GM18520 (cell line): ENCODE measurements around the gene TSC22D4.
"Not testable (repeated sequence)": the region's sequence is repeated elsewhere in the genome, so short reads cannot be mapped to it uniquely, and the experiment has no call there.

Source experiments
- ATAC-seq: cut with Tn5 transposase; IDR thresholded peaks from one replicate; pipeline ENCODE4 v1.9.1; 2021; ENCODE audit not compliant: unreplicated experiment

The TSC22D4 gene

GRCh38 chr7:100476101-100476780 is 2.8 kb downstream of the TSC22D4 start:
- ATAC-seq, result no peak

DNA sequence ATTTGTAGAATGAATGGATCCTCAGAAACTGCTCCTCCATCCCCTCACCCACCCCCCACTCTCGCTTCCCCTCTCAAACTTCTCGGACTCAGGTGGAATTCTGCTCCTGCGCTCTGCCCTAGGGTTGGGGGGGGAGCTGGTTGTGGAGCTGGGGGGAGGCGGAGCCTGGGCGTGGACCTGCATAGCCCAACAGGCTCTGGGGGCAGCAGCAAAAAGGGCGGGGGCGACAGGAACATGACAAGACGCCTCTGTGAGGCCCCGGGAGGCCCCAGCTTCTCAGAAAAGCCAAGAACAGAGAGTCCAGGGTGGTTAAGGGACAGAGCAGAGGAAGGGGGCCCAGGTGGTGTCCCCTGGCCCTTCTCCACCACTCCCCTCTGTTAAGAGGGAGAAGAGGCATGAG is 3.5 kb downstream of the TSC22D4 start:
- no peak for ATAC-seq

GRCh38 chr7:100472854-100473499 is 6.0 kb downstream of the TSC22D4 start:
- ATAC-seq, result no peak

DNA sequence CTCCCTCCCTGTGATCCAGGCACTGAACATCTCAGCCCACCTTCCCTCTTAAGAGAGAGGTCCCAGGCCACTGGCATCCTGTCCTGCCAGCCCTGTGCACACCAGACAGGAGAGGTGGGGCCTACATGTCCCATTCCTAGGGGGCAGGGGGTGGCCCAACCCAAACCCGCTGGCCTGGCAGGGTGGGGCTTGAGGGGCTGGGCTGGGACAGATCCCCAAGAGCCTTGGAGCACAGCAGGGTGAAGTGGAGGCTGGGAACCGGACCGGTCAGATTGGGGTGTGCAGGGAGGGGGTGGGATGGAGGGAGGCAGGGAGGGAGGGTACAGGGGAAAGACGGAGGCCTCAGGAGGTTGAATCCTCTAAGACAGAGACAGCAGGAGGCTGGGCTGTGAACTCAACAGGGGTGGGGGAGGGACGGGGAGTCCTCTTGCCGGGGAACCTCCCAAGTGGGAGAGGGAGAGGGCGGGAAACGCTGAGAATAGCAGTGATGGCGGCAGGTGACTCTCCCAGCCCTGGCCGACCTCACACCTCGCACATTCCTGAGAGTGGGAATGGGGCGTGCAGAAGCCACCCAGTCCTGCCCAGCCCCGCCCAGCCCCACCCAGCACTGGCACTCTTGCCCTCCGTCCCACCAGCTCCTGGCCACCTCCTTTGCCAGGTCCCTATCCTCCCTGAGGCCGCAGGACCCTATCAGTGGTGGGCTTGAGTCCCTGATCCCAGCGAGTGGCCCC is 6.7 kb downstream of the TSC22D4 start:
- no peak for ATAC-seq

DNA sequence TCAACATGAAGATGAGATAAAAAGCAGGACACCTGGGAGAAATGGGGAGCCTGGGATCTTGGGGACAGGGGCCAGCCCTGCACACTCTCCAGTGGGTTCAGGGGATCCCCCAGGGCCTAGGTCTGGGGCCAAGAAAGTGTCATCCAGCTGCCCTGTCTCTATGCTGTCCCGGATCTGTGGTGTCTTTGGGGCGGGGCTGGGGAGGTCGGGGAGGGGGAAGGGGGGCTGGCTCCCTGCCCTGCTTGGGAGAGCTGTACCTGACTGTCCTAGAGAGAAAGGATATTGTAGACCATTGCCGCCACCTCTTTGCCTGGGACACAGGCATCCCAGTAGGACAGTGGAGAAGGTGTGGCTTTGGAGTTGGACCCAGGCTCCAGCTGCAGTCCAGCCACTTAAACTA is 8.0 kb downstream of the TSC22D4 start:
- ATAC-seq, result no peak

DNA sequence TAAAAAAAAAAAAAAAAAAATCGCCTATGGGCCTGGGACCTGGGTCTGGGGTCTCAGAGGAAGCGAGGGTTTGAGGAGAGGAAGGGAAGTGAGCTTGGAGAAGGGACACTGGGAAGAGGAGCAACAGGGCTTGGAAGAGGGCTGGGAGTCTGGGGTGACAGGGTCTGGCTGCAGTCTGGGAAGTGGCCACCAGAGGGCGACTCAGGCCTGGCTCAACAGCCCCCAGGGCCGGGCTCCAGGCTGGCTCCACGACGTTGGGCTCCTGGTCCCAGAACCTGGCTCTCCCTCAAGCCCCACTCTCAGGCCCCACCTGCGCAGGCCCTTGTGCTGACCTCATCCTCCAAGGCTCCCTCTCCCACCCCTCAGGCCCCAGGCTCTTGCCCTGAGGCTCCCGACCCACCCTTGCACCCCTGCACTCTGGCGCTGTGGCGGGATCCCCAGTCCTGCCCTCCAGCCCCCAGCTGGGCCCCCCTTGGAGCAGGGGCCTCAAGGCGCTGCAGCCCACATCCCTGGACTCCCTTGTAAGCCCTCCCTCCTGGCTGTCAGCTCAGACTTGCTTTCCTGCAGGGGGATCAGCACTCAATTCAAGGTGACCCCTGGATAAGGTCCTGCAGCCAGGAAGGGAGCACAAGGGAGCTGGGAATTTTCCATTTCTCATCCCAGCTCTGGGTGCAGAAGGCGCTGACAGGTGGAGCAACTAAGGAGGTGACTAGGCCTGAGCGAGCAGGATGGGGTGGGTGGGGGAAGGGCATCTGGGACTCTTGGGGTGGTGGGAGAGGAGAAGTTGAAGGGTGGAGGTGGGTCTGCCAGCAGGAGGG is 9.6 kb downstream of the TSC22D4 start:
- no peak for ATAC-seq

DNA sequence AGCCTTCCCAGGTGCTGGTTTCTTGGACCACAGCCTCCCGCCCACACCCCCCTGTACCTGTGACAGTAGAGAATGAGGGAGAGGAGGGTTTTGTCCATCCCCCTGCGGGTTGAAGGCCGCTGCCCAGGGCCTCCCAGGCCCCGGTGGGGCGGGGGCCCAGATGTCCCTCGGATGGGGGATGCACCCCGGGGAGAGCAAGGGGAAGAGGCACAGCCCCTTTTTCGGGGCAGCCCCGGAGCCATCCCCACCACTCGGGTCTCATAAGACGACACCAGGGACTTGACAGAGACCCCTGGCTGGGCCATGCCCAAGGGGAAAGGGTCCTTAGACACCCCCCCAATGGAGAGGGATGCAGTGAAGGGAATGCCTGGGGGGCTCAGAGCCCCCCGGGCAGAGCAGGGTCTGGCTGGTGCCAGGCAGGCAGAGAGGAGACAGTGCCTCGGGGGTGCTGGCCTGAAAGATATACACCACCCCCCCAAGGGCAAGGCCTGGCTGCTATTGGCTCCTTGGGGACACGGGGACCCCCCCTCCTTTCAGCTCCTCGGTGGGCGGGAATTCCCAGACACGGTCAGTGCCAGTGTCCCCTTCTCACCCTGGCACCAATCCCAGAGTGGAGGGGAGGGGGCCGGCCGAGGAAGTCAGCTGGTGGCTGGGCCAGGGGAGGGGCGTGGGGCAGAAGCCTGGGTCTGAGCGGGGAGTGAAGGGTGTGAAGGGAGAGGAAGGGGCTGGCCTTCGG is 11.2 kb downstream of the TSC22D4 start:
- no peak for ATAC-seq

DNA sequence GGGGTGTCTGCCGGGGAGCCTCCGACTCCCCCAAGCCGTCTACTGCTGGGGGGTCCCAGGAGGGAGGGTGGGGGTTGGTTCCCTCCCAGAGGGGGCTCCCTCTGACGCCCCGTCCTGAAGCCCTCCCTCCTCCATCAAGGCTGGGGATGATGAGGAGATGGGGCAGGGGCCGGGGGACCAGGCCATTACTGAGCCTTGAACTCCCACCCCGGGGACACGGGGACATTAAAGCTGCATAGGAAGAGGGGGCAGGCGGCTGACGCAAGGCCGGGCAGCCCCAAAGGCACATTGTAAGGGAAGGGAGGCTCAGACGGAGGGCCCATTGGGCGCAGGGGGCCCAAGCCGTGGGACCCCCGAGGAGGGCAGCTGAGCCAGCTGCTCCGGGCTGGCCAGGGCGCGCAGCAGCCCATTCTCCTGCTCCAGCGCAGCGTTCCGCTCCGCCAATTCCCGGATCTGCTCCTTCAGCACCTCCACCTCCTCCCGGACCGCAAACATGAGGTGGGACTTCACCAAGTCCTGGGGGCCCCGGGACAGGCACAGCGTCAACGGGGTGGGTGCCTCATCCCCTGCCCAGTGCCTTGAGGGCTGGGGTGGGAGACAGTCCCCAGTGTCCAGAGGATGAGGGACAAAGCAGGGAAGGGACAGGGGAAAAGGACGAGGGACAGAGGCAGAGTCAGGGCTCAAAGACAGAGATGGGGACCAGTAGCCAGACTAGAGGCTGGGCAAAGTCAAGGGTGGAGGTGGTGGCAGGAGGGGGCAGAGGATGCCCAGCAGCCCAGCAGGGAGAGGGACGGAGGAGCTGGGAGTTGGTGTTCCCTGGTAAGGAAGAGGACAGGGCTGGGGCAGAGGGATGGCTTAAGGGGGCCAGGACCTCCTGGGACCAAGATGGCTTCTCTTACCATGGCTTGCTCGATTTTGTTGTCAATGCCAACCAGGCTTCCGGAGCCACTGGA is 12.1 kb downstream of the TSC22D4 start:
- ATAC-seq, result no peak

- ATAC-seq, result no peak
Measured at GRCh38 chr7:100465702-100466311, 13.2 kb downstream of the TSC22D4 start.

DNA sequence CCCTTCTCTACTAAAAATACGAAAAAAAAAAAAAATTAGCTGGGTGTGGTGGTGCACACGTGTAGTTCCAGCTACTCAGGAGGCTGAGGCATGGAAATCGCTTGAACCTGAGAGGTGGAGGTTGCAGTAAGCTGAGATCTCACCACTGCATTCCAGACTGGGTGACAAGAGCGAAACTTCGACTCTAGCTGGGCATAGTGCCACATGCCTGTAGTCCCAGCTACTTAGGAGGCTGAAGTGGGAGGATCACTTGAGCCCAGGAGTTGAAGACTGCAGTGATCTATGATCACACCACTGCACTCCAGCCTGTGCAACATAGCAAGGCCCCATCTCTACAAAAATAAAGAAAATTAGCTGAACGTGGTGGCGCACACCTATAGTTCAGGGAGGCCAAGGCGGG is 13.7 kb downstream of the TSC22D4 start:
- ATAC-seq, result no peak

DNA sequence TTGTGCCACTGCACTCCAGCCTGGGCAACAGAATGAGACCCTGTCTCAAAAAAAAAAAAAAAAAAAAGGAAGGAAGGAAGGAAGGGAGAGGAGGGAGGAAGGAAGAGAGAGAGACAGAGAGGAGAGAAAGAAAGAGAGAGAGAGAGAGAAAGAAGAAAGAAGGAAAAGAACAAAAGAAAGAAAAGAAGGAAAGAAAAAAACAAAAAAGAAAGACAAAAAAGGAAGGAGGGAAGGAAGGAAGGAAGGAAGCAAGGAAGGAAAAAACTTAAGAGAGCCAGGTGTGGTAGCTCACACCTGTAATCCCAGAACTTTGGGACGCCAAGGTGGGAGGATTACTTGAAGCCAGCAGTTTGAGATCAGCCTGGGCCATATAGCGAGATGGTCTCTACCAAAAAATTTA is 14.2 kb downstream of the TSC22D4 start:
- ATAC-seq, result no peak

DNA sequence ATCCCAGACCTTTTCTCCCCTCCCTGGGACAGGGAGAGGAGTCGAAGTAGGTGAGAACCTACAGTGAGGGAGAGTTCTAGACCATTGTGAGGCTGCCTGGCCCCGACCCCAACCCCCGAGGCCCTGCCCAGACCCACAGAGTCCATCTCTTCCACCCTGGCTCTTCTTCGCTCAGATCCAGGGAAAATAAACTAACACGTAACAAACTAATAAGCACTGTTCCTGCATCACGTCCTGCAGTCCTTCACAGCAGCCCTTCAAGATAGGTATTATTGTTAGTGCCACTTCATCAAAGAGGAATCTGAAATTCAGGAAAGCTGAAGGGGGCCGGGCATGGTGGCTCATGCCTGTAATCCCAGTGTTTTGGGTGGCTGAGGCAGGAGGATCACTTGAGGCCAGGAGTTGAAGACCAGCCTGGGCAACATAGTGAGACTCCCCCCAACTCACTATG is 14.8 kb downstream of the TSC22D4 start, which contains the start of gene SPACDR:
Gene SPACDR (minus strand): TSS at position 51 of the 451 bp plus-strand sequence. CDS start 235 bp downstream, outside the sequence.
- ATAC-seq, result no peak

GRCh38 chr7:100457033-100457432 is 22.0 kb downstream of the TSC22D4 start:
- ATAC-seq, result no peak

- ATAC-seq, result no peak
Measured at GRCh38 chr7:100456562-100456961, 22.5 kb downstream of the TSC22D4 start.

- no peak for ATAC-seq
Measured at GRCh38 chr7:100455206-100455605, 23.8 kb downstream of the TSC22D4 start.

- ATAC-seq, result not testable (repeated sequence)
Measured at GRCh38 chr7:100453854-100454253, 25.2 kb downstream of the TSC22D4 start.

GRCh38 chr7:100452513-100452912 is 26.5 kb downstream of the TSC22D4 start:
- ATAC-seq, result no peak

DNA sequence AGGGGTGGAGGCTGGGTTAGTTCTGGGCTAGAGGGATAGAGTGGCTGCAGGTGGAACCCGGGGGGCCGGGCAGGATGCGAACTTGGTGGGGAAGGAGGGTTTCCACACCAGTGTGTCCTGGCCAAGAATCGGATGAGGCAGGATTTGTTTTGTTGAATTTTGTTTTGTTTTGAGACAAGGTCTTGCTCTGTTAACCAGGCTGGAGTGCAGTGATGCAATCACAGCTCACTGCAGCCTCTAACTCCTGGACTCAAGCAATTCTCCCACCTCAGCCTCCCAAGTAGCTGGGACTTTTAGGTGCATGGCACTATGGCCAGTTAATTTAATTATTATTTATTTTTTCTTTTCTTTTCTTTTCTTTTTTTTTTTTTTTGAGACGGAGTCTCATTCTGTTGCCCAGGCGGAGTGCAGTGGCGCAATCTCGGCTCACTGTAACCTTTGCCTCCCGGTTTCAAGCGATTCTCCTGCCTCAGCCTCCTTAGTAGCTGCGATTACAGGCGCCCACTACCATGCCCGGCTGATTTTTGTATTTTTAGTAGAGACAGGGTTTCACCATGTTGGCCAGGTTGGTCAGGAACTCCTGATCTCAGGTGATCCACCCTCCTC is 29.7 kb downstream of the TSC22D4 start:
- no peak for ATAC-seq
